Neural cell (in vitro differentiated cells): ENCODE measurements around the gene LZTS3. TPM values are rescaled to one million over a fixed set of nuclear protein-coding genes. Genes with fewer than 3 reads are reported as not detected.

Experiments used
- H2AFZ ChIP-seq: fragments of 200-600, 300-800 bp; sonication (generic), shearing (Covaris generic); 2 replicates; pipeline ENCODE4 v1.6.0; 2014; ENCODE audit warnings: low read depth, mild to moderate bottlenecking, antibody characterized with exemption, low read length, moderate library complexity
- H3F3A ChIP-seq: fragments of 200-600 bp; shearing (Covaris generic); 2 replicates; pipeline ENCODE4 v1.6.1; 2016; ENCODE audit warnings: mild to moderate bottlenecking, moderate library complexity, mixed read lengths, antibody characterized with exemption, low read length; ENCODE audit not compliant: insufficient read depth, poor library complexity, severe bottlenecking
- H3K27ac ChIP-seq: fragments of 200-600, 300-800 bp; sonication (generic), shearing (Covaris generic); 2 replicates; pipeline ENCODE4 v1.5.1; 2014; ENCODE audit warnings: mild to moderate bottlenecking, low read length, moderate library complexity
- H3K27me3 ChIP-seq: fragments of 300-800, 200-600 bp; sonication (generic), shearing (Covaris generic); 2 replicates; pipeline ENCODE4 v1.6.0; 2014; ENCODE audit warnings: mild to moderate bottlenecking, low read depth, low read length, moderate library complexity; ENCODE audit not compliant: insufficient read depth
- H3K36me3 ChIP-seq: fragments of 300-800, 200-600 bp; sonication (generic), shearing (Covaris generic); 2 replicates; pipeline ENCODE4 v1.5.1; 2014; ENCODE audit warnings: mild to moderate bottlenecking, antibody characterized with exemption, low read length, moderate library complexity; ENCODE audit not compliant: insufficient read depth
- H3K4me2 ChIP-seq: fragments of 300-800, 200-600 bp; sonication (generic), shearing (Covaris generic); 2 replicates; pipeline ENCODE4 v1.6.0; 2014; ENCODE audit warnings: mild to moderate bottlenecking, low read length
- H3K4me3 ChIP-seq: fragments of 300-800, 200-600 bp; sonication (generic), shearing (Covaris generic); 2 replicates; pipeline ENCODE4 v1.5.1; 2014; ENCODE audit warnings: mild to moderate bottlenecking, low read length, moderate library complexity
- H3K79me2 ChIP-seq: fragments of 200-600 bp; shearing (Covaris generic); replicated peaks from 2 replicates; pipeline ENCODE4 v1.6.0; 2014; ENCODE audit warnings: mild to moderate bottlenecking, low read length, moderate library complexity; ENCODE audit not compliant: insufficient read depth
- H3K9ac ChIP-seq: fragments of 300-800, 200-600 bp; sonication (generic), shearing (Covaris generic); 2 replicates; pipeline ENCODE4 v1.6.1; 2016; ENCODE audit warnings: mild to moderate bottlenecking, low read length, mixed read lengths
- H3K9me2 ChIP-seq: fragments of 200-600 bp; shearing (Covaris generic); 2 replicates; pipeline ENCODE4 v1.6.1; 2016; ENCODE audit warnings: mild to moderate bottlenecking, low read length, mixed read lengths; ENCODE audit not compliant: insufficient read depth
- H3K9me3 ChIP-seq: fragments of 200-600, 300-800 bp; sonication (generic), shearing (Covaris generic); 2 replicates; pipeline ENCODE4 v1.6.1; 2016; ENCODE audit warnings: mild to moderate bottlenecking, mixed run types, low read length, moderate library complexity, mixed read lengths
- H4K20me1 ChIP-seq: fragments of 200-600 bp; shearing (Covaris generic); 2 replicates; pipeline ENCODE4 v1.6.1; 2016; ENCODE audit warnings: mild to moderate bottlenecking, mixed run types; ENCODE audit not compliant: insufficient read depth
- CTCF ChIP-seq: fragments of 450-650 bp; IDR thresholded peaks from 2 replicates; pipeline ENCODE4 v1.5.1; 2014; ENCODE audit warnings: antibody characterized with exemption, mild to moderate bottlenecking, moderate library complexity; ENCODE audit not compliant: poor library complexity, severe bottlenecking
- EP300 ChIP-seq: fragments of 450-650 bp; conservative IDR thresholded peaks from 2 replicates; pipeline ENCODE4 v1.6.1; 2014; ENCODE audit warnings: antibody characterized with exemption, mild to moderate bottlenecking, moderate library complexity; ENCODE audit not compliant: poor library complexity, severe bottlenecking
- EZH2 ChIP-seq: fragments of 200-600, 300-800 bp; shearing (Covaris generic), sonication (generic); IDR thresholded peaks from 2 replicates; pipeline ENCODE4 v1.6.1; 2014; ENCODE audit warnings: antibody characterized with exemption, low read length, borderline replicate concordance, mild to moderate bottlenecking; ENCODE audit not compliant: insufficient read depth, poor library complexity, severe bottlenecking
- MXI1 ChIP-seq: fragments of 450-650 bp; conservative IDR thresholded peaks from 2 replicates; pipeline ENCODE4 v1.6.1; 2014; ENCODE audit warnings: antibody characterized with exemption, mild to moderate bottlenecking; ENCODE audit not compliant: poor library complexity, severe bottlenecking
- POLR2AphosphoS5 ChIP-seq: IDR thresholded peaks from 2 replicates; pipeline ENCODE4 v1.6.1; 2012
- RAD21 ChIP-seq: fragments of 450-650 bp; conservative IDR thresholded peaks from 2 replicates; pipeline ENCODE4 v1.6.1; 2014; ENCODE audit warnings: antibody characterized with exemption, mild to moderate bottlenecking, moderate library complexity
- SMC3 ChIP-seq: fragments of 450-650 bp; conservative IDR thresholded peaks from 2 replicates; pipeline ENCODE4 v1.6.1; 2014; ENCODE audit warnings: antibody characterized with exemption, mild to moderate bottlenecking, moderate library complexity; ENCODE audit not compliant: poor library complexity
- TAF1 ChIP-seq: IDR thresholded peaks from 2 replicates; pipeline ENCODE4 v1.6.1; 2012; ENCODE audit warnings: low read depth
- polyA plus RNA-seq: library from polyadenylated mRNA; depleted of rRNA; stranded (reverse); fragments of >200 nt; gene quantifications from 2 replicates; pipeline ENCODE4 v1.2.3, GENCODE V29; 2014
- TF ChIP-seq, protein P1 (sequence below): IDR thresholded peaks from 2 replicates; pipeline ENCODE4 v1.6.1; 2012; ENCODE audit warnings: borderline replicate concordance

LZTS3 gene
- polyA plus RNA-seq, 1 donor from 2014 or later: 33.8 TPM

GRCh38 chr20:3168079-3168828 lies 5.1 kb downstream of the LZTS3 start:
- no peaks in the 10 kb centered on the region for H3K27me3 ChIP-seq
- H3K4me2 ChIP-seq: no peak overlapping the region
- H4K20me1 ChIP-seq: no peaks in the 10 kb centered on the region
- peaks cover 5% of the 10 kb centered on the region for H3K79me2 ChIP-seq
- H2AFZ ChIP-seq: no peak overlapping the region
- H3K27ac ChIP-seq: no peak overlapping the region
- H3K9ac ChIP-seq: no peak overlapping the region
- TF ChIP-seq RAD21 (no peak), CTCF (no peak), EP300 (no peak), TAF1 (no peak), SMC3 (no peak), POLR2AphosphoS5 (no peak), EZH2 (no peak), MXI1 (no peak)
- TF ChIP-seq, protein P1, sequence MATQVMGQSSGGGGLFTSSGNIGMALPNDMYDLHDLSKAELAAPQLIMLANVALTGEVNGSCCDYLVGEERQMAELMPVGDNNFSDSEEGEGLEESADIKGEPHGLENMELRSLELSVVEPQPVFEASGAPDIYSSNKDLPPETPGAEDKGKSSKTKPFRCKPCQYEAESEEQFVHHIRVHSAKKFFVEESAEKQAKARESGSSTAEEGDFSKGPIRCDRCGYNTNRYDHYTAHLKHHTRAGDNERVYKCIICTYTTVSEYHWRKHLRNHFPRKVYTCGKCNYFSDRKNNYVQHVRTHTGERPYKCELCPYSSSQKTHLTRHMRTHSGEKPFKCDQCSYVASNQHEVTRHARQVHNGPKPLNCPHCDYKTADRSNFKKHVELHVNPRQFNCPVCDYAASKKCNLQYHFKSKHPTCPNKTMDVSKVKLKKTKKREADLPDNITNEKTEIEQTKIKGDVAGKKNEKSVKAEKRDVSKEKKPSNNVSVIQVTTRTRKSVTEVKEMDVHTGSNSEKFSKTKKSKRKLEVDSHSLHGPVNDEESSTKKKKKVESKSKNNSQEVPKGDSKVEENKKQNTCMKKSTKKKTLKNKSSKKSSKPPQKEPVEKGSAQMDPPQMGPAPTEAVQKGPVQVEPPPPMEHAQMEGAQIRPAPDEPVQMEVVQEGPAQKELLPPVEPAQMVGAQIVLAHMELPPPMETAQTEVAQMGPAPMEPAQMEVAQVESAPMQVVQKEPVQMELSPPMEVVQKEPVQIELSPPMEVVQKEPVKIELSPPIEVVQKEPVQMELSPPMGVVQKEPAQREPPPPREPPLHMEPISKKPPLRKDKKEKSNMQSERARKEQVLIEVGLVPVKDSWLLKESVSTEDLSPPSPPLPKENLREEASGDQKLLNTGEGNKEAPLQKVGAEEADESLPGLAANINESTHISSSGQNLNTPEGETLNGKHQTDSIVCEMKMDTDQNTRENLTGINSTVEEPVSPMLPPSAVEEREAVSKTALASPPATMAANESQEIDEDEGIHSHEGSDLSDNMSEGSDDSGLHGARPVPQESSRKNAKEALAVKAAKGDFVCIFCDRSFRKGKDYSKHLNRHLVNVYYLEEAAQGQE: no peak
- no peak overlapping the region for H3K4me3 ChIP-seq
- no peaks in the 10 kb centered on the region for H3K9me3 ChIP-seq
- no peaks in the 10 kb centered on the region for H3F3A ChIP-seq
- H3K9me2 ChIP-seq: no peaks in the 10 kb centered on the region
- H3K36me3 ChIP-seq: no peaks in the 10 kb centered on the region

GRCh38 chr20:3167738-3168078 lies 5.6 kb downstream of the LZTS3 start:
- Histone ChIP-seq H3F3A (no peaks in the 10 kb centered on the region), H2AFZ (no peak overlapping the region), H3K27ac (no peak overlapping the region), H3K36me3 (no peaks in the 10 kb centered on the region), H3K27me3 (no peaks in the 10 kb centered on the region), H3K9me3 (no peaks in the 10 kb centered on the region), H3K9me2 (no peaks in the 10 kb centered on the region), H4K20me1 (no peaks in the 10 kb centered on the region), H3K4me3 (no peak overlapping the region), H3K79me2 (peaks cover 5% of the 10 kb centered on the region), H3K9ac (no peak overlapping the region), H3K4me2 (no peak overlapping the region)
- TF ChIP-seq, protein P1: no peak
- TF ChIP-seq EZH2: no peak
- no peak for TF ChIP-seq SMC3
- no peak for TF ChIP-seq CTCF
- TF ChIP-seq POLR2AphosphoS5: no peak
- no peak for TF ChIP-seq TAF1
- TF ChIP-seq MXI1: no peak
- no peak for TF ChIP-seq EP300
- no peak for TF ChIP-seq RAD21
